Body of pancreas (tissue), 4 donors: ENCODE results near the gene MAD1L1. TPM values are rescaled to one million over a fixed set of nuclear protein-coding genes. Genes with fewer than 3 reads are reported as not detected.

ENCODE experiments used
- ATAC-seq: fragments of 150-250 bp; one replicate; pipeline ENCODE4 v1.9.1; 2016
- DNase-seq, 4 donors: peaks; one replicate each; pipeline ENCODE4 v3.0.0-alpha.2; 2019
- H3K27ac ChIP-seq, 4 donors: fragments of 200-600 bp; sonication (generic); 1 replicate in 3 of 4; 2 replicates in 1 of 4; pipeline versions ENCODE4 v1.5.1 to v1.6.1; 2016 to 2019; ENCODE audit warnings: mild to moderate bottlenecking in 1 of 4, mixed read lengths in 1 of 4, moderate library complexity in 1 of 4
- H3K27me3 ChIP-seq, 2 donors: fragments of 200-600 bp; sonication (generic); one replicate each; pipeline ENCODE4 v1.6.0; 2016; ENCODE audit warnings: mild to moderate bottlenecking in 1 of 2
- H3K36me3 ChIP-seq, 2 donors: fragments of 200-600 bp; sonication (generic); replicated peaks in 1 of 2; 2 replicates each; pipeline ENCODE4 v1.5.1; 2016; ENCODE audit warnings: low read depth in 2 of 2; ENCODE audit not compliant: insufficient read depth in 1 of 2
- H3K4me1 ChIP-seq: fragments of 200-600 bp; sonication (generic); one replicate; pipeline ENCODE4 v1.6.0; 2016
- H3K4me3 ChIP-seq, 2 donors: fragments of 200-600 bp; sonication (generic); 1 replicate in 1 of 2; 2 replicates in 1 of 2; pipeline ENCODE4 v1.5.1; 2016 to 2019
- H3K9me3 ChIP-seq, 3 donors: fragments of 200-600 bp; sonication (generic); 1 replicate in 2 of 3; 2 replicates in 1 of 3; pipeline ENCODE4 v1.5.1; 2016
- POLR2A ChIP-seq, 3 donors: fragments of 450-650 bp; IDR thresholded peaks; one replicate each; pipeline ENCODE4 v1.6.1; 2016; ENCODE audit warnings: antibody characterized with exemption in 3 of 3, mild to moderate bottlenecking in 2 of 3
- WGBS, 2 donors: methylation state at CpG; one replicate each; pipeline ENCODE4 v1.1.5; 2017; 5-methylcytosine and 5-hydroxymethylcytosine counted together
- intact Hi-C: fragments of 100-400 bp; cut with DNase I; formaldehyde crosslinking; loops from one replicate; pipeline ENCODE4 v1.15.1; 2023
- total RNA-seq, 2 donors: library from RNA; depleted of rRNA; stranded (reverse); fragments of >200 nt; gene quantifications; one replicate each; pipeline ENCODE4 v1.1.0, GENCODE V29; 2016
- TF ChIP-seq, protein P1 (sequence below), 7 experiments: fragments of 450-650 bp in 4 of 7; fragments of 200-600 bp in 3 of 7; sonication (generic) in 3 of 7; IDR thresholded peaks; one replicate each; pipeline ENCODE4 v1.5.1; 2016 to 2019; ENCODE audit warnings: antibody characterized with exemption in 7 of 7

The MAD1L1 gene
- total RNA-seq, 2 donors from 2014 or later = 14.0 to 66.9 TPM

DNA sequence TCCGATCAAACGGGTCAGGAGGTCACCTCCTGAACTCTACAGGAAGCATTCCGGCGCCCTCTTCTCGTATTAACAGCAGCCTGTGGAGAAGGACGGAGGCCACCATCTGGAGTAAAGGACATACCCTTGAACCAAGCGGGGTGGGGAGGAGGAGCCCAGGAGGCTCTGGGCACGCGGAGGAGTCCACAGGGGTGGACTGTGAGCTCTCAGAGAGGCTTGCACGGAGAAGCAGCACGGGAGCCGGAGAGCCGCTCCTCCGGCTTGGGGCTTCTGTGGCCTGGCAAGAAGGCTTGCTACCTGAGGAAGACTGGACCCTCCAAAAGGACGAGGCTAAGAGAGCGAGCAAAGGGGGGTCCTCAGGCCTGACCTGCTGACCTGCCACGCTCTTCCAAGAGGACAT lies 77.9 kb downstream of the MAD1L1 start:
- H3K36me3 ChIP-seq = no peaks in the 10 kb centered on the region
- DNase-seq (peak in 1 of 4 donors; percentile 4), ATAC-seq (no peak)
- WGBS, 2 donors = 90 to 98% methylated on average over 7 to 17 of the region's 17 CpGs
- H3K4me3 ChIP-seq = no peak overlapping the region
- TF ChIP-seq, protein P1, sequence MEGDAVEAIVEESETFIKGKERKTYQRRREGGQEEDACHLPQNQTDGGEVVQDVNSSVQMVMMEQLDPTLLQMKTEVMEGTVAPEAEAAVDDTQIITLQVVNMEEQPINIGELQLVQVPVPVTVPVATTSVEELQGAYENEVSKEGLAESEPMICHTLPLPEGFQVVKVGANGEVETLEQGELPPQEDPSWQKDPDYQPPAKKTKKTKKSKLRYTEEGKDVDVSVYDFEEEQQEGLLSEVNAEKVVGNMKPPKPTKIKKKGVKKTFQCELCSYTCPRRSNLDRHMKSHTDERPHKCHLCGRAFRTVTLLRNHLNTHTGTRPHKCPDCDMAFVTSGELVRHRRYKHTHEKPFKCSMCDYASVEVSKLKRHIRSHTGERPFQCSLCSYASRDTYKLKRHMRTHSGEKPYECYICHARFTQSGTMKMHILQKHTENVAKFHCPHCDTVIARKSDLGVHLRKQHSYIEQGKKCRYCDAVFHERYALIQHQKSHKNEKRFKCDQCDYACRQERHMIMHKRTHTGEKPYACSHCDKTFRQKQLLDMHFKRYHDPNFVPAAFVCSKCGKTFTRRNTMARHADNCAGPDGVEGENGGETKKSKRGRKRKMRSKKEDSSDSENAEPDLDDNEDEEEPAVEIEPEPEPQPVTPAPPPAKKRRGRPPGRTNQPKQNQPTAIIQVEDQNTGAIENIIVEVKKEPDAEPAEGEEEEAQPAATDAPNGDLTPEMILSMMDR (IDR thresholded peaks at IDR 0.05) = no peak
- no peak for TF ChIP-seq POLR2A (IDR thresholded peaks at IDR 0.05)
- intact Hi-C loops = no loop called here
- no peak overlapping the region for H3K27ac ChIP-seq
- peaks cover 14% of the 10 kb centered on the region for H3K4me1 ChIP-seq
- no peaks in the 10 kb centered on the region for H3K27me3 ChIP-seq
- H3K9me3 ChIP-seq = no peaks in the 10 kb centered on the region

DNA sequence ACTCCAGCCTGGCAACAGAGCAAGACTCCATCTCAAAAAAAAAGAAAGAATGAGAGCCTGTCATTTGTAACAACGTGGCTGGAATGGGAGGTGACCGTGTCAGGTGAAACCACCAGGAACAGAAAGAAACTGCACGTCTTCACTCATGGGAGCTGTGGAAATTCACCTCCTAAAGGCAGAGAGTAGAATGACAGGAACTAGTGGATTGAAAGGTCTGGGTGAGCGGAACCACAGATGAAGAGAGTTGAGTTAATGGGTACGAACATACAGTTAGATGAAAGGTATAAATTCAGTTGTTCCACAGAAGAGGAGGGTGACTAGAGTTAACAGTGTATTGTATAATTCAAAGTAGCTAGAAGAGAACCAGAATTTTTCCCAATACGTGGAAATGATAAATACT lies 78.6 kb downstream of the MAD1L1 start:
- ATAC-seq (no peak), DNase-seq (no peak)
- Histone ChIP-seq H3K27ac (no peak overlapping the region), H3K9me3 (no peaks in the 10 kb centered on the region), H3K4me1 (peaks cover 14% of the 10 kb centered on the region), H3K27me3 (no peaks in the 10 kb centered on the region), H3K4me3 (no peak overlapping the region), H3K36me3 (no peaks in the 10 kb centered on the region)
- WGBS, 2 donors = 88 to 90% methylated on average over 6 of the region's 6 CpGs
- TF ChIP-seq, protein P1 (IDR thresholded peaks at IDR 0.05) = no peak
- intact Hi-C loops = no loop called here

DNA sequence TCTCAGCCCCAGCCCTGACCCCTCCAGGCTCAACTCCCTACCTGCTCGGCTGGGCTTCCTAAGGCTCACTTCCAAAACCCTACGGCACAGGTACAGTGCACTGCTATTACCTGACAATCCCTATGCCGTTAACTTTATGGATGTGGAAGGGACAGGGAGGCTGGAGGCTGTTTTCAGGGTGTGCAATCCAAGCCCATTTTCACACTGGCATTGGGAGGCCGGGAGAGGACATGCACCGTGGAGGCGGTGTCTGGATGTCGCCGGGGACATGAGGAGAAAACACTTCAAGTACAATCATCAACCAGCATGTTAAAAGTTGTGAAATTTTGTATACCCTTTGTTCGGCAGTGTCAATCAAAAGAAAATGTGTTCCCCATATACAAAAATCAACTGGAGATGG lies 80.1 kb downstream of the MAD1L1 start:
- no peak overlapping the region for H3K4me3 ChIP-seq
- no peaks in the 10 kb centered on the region for H3K27me3 ChIP-seq
- intact Hi-C loops = no loop called here
- ATAC-seq = no peak
- DNase-seq = no peak
- H3K27ac ChIP-seq = no peak overlapping the region
- no peaks in the 10 kb centered on the region for H3K9me3 ChIP-seq
- H3K4me1 ChIP-seq = peaks cover 9% of the 10 kb centered on the region
- H3K36me3 ChIP-seq = no peaks in the 10 kb centered on the region
- TF ChIP-seq POLR2A (IDR thresholded peaks at IDR 0.05) = no peak
- TF ChIP-seq, protein P1 (IDR thresholded peaks at IDR 0.05) = no peak
- 80 to 89% methylated on average over 9 of the region's 9 CpGs for WGBS, 2 donors

DNA sequence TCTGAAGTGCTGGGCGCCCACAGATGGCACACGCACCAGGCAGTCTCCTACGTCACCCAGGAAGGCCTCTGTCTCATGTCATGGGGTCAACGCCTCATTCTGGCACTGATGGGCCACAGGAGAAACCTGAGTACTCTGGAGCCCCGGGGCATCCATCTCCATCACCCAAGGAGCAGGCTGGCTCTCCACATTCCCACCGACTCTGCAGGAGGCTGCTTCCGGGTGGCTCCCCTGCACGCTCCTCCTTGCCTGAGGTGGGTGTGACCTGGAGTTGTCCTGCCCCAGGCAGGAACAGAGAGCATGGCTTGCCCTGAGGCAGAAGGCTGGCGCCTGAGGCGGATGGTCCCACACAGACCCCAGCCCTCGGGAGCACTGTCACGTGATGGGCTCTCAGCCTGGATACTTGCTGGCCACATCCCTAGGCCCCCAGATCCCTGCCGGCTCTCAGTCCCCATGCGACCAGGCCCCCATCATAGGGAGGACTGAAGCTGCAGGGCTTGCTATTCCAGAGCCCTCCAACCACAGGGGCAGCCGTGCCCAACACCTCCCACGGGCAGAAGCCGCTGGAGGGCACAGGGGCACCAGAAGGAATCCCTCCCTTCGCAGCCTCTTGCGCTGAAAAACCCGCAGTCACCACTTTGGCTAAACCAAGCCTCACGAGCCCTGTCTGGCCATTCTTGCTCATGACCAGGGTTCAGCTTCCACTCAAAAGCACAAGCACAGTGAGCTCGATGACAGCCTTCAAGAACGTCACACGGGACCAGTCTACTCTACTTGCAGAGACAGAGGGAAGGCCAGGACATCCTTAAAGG lies 80.7 kb downstream of the MAD1L1 start:
- no peaks in the 10 kb centered on the region for H3K9me3 ChIP-seq
- H3K4me1 ChIP-seq = peaks cover 2% of the 10 kb centered on the region
- ATAC-seq (no peak), DNase-seq (no peak)
- TF ChIP-seq, protein P1 (IDR thresholded peaks at IDR 0.05) = no peak
- no peak for TF ChIP-seq POLR2A (IDR thresholded peaks at IDR 0.05)
- H3K27me3 ChIP-seq = no peaks in the 10 kb centered on the region
- H3K4me3 ChIP-seq = no peak overlapping the region
- no peaks in the 10 kb centered on the region for H3K36me3 ChIP-seq
- WGBS, 2 donors = 89 to 94% methylated on average over 12 to 23 of the region's 24 CpGs
- no peak overlapping the region for H3K27ac ChIP-seq
- intact Hi-C loops = no loop called here

DNA sequence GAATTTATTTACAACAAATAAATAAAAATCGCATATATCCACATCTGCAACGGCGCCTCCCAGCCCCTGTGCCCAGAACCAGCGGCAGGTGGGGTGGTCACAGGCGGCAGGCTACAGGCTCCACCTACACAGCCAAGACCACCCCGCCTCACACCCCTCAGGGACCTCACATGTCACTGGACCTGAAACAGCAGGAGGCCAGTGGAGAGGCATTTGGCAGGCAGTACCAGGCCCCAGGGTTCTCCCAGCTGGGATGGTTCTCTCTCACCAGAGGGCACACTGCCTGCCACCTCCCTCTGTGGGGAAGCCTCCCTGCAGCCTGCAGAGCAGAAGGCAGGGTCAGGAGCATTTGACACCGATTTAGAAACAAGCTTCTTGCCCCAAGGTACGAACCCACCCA lies 81.5 kb downstream of the MAD1L1 start:
- H3K4me3 ChIP-seq = no peak overlapping the region
- H3K27ac ChIP-seq = no peak overlapping the region
- no peaks in the 10 kb centered on the region for H3K27me3 ChIP-seq
- H3K9me3 ChIP-seq = no peaks in the 10 kb centered on the region
- no peaks in the 10 kb centered on the region for H3K36me3 ChIP-seq
- WGBS, 2 donors = 80 to 87% methylated on average over 8 of the region's 8 CpGs
- ATAC-seq = no peak
- intact Hi-C loops = no loop called here
- H3K4me1 ChIP-seq = no peaks in the 10 kb centered on the region
- TF ChIP-seq POLR2A (IDR thresholded peaks at IDR 0.05) = no peak
- TF ChIP-seq, protein P1 (IDR thresholded peaks at IDR 0.05) = no peak
- no peak for DNase-seq
